ENCODE results near the gene GULP1. TPM values are rescaled to one million over a fixed set of nuclear protein-coding genes. Genes with fewer than 3 reads are reported as not detected.

GULP1 gene
- total and polyA plus RNA-seq, 2 of the 13 experiments (the other 11 are each of a cell fraction or from before 2014, with no cell fraction given) = 0.15 TPM; not detected in 1

GRCh38 chr2:188256420-188256819 lies 35.3 kb upstream of the GULP1 start (continued):
- TF ChIP-seq ARID4A (CRISPR knock-in tag; IDR thresholded peaks at IDR 0.05; ENCODE audit: borderline replicate concordance) = no peak

GRCh38 chr2:188265315-188265714 lies 26.4 kb upstream of the GULP1 start:
- Histone ChIP-seq H2AFZ (ENCODE audit: low read length) (no peak overlapping the region), H3K4me2 (ENCODE audit: low read depth, low read length) (no peak overlapping the region), H3K36me3 (replicated peaks in 1 of 2; ENCODE audit: control insufficient read depth in 1 of 2, insufficient read depth in 2 of 2, low read length in 2 of 2) (no peaks in the 10 kb centered on the region), H3K4me3 (replicated peaks in 1 of 3; ENCODE audit: insufficient read depth in 1 of 3, low read depth in 2 of 3, low read length in 3 of 3) (no peak overlapping the region), H4K20me1 (ENCODE audit: insufficient read depth, low read length) (no peaks in the 10 kb centered on the region), H3K27ac (ENCODE audit: extremely low read length, insufficient read depth, low read length) (no peak overlapping the region), H3K9ac (ENCODE audit: insufficient read depth, low read depth, low read length) (no peak overlapping the region), H3K27me3 (ENCODE audit: control insufficient read depth in 1 of 2, insufficient read depth in 2 of 2, low read length in 2 of 2) (no peaks in the 10 kb centered on the region), H3K4me1 (ENCODE audit: insufficient read depth, low read length) (no peaks in the 10 kb centered on the region), H3K9me3 (ENCODE audit: low read length) (no peaks in the 10 kb centered on the region), H3K79me2 (ENCODE audit: insufficient read depth, low read length) (no peaks in the 10 kb centered on the region)
- in situ Hi-C loops (cut with HindIII; ENCODE audit: extremely low pct_ligation_motif_present, low pct_unique_long_range_greater_than_20kb) (no loop called here), intact Hi-C loops (cut with micrococcal nuclease; ENCODE audit: unreplicated experiment) (no loop called here)
- ChIA-PET CTCF (ENCODE audit: low intra/inter-chr PET ratio, low total read pairs) (no interaction called here), POLR2A (no interaction called here)
- DNase-seq (ENCODE audit: low spot score) (no peak), ATAC-seq (no peak), FAIRE-seq (no peak)
- TF ChIP-seq CEBPB (IDR thresholded peaks at IDR 0.05; ENCODE audit: borderline replicate concordance, low read depth, low read length) = 0 out of 2 replicates have a peak, but pooled peaks have one; percentile 22
- no peak for TF ChIP-seq REL (CRISPR knock-in tag; conservative IDR thresholded peaks at IDR 0.05)
- peak; percentile 54 for TF ChIP-seq HNRNPK (IDR thresholded peaks at IDR 0.05; ENCODE audit: low read depth, low read length, poor library complexity, severe bottlenecking)
- WGBS (ENCODE audit: low lambda C conversion rate) = 17% methylated on average over 2 of the region's 2 CpGs
- BruUV-seq (replicated peaks) = no TSS peak

All from HepG2 (cell line).